ENCODE measurements around the gene CLDND2. TPM values are rescaled to one million over a fixed set of nuclear protein-coding genes. Genes with fewer than 3 reads are reported as not detected.

CLDND2 gene
- total RNA-seq, 1 experiment from 2014 or later = 0.95 TPM

GRCh38 chr19:51327066-51328001 lies 41.5 kb downstream of the CLDND2 start:
- Histone ChIP-seq H3K4me3 (ENCODE audit: low read length) (peak overlapping the region; percentile 57), H3K9me3 (ENCODE audit: low read length) (no peaks in the 10 kb centered on the region), H3K9me2 (replicated peaks; ENCODE audit: low read length) (no peaks in the 10 kb centered on the region), H4K20me1 (ENCODE audit: low read length) (no peaks in the 10 kb centered on the region), H3K36me3 (ENCODE audit: low read depth, low read length) (no peaks in the 10 kb centered on the region), H3K9ac (ENCODE audit: low read length) (0 out of 2 replicates have a peak overlapping the region, but pooled peaks have one; percentile 27), H3K27me3 (ENCODE audit: low read length) (peaks cover 5% of the 10 kb centered on the region; the same call in 1 of the 2 replicates), H3K79me2 (ENCODE audit: low read length) (no peaks in the 10 kb centered on the region), H3K27ac (ENCODE audit: low read length) (no peak overlapping the region), H3K4me2 (ENCODE audit: low read length) (peak overlapping the region; percentile 75), H3F3A (ENCODE audit: low read length, unreplicated experiment) (no peaks in the 10 kb centered on the region), H2AFZ (ENCODE audit: low read length) (peak overlapping the region; percentile 81), H3K4me1 (ENCODE audit: insufficient read depth, low read length) (no peaks in the 10 kb centered on the region)
- peak; percentile 91 for ATAC-seq
- intact Hi-C loops (cut with micrococcal nuclease) = no loop called here
- ChIA-PET POLR2A (ENCODE audit: unreplicated experiment) (no interaction called here), CTCF (no interaction called here)
- TF ChIP-seq EZH2phosphoT487 (IDR thresholded peaks at IDR 0.05; ENCODE audit: borderline replicate concordance, low read length) (no peak), CTCF (conservative IDR thresholded peaks at IDR 0.05; ENCODE audit: low read depth, low read length) (peak; percentile 45)
- DNase-seq = peak; percentile 58
- no TSS peak for BruUV-seq (replicated peaks)

GRCh38 chr19:51326216-51327065 lies 42.4 kb downstream of the CLDND2 start:
- ChIA-PET POLR2A (ENCODE audit: unreplicated experiment) (no interaction called here), CTCF (no interaction called here)
- H3K9me3 ChIP-seq (ENCODE audit: low read length) = no peaks in the 10 kb centered on the region
- intact Hi-C loops (cut with micrococcal nuclease) = no loop called here
- H4K20me1 ChIP-seq (ENCODE audit: low read length) = no peaks in the 10 kb centered on the region
- no peak overlapping the region for H3K4me3 ChIP-seq (ENCODE audit: low read length)
- no peak overlapping the region for H3K9ac ChIP-seq (ENCODE audit: low read length)
- H3F3A ChIP-seq (ENCODE audit: low read length, unreplicated experiment) = no peaks in the 10 kb centered on the region
- ATAC-seq = no peak
- H3K36me3 ChIP-seq (ENCODE audit: low read depth, low read length) = no peaks in the 10 kb centered on the region
- no peak overlapping the region for H3K4me2 ChIP-seq (ENCODE audit: low read length)
- H3K79me2 ChIP-seq (ENCODE audit: low read length) = no peaks in the 10 kb centered on the region
- no peaks in the 10 kb centered on the region for H3K4me1 ChIP-seq (ENCODE audit: insufficient read depth, low read length)
- H2AFZ ChIP-seq (ENCODE audit: low read length) = no peak overlapping the region
- TF ChIP-seq EZH2phosphoT487 (IDR thresholded peaks at IDR 0.05; ENCODE audit: borderline replicate concordance, low read length) = no peak
- peaks cover 12% of the 10 kb centered on the region for H3K27me3 ChIP-seq (ENCODE audit: low read length)
- DNase-seq = no peak
- no peaks in the 10 kb centered on the region for H3K9me2 ChIP-seq (replicated peaks; ENCODE audit: low read length)
- BruUV-seq (replicated peaks) = no TSS peak
- H3K27ac ChIP-seq (ENCODE audit: low read length) = no peak overlapping the region

GRCh38 chr19:51325161-51325976 lies 43.4 kb downstream of the CLDND2 start:
- intact Hi-C loops (cut with micrococcal nuclease) = no loop called here
- Histone ChIP-seq H3K27me3 (ENCODE audit: low read length) (peaks cover 16% of the 10 kb centered on the region), H3K9me2 (replicated peaks; ENCODE audit: low read length) (no peaks in the 10 kb centered on the region), H4K20me1 (ENCODE audit: low read length) (no peaks in the 10 kb centered on the region), H3K79me2 (ENCODE audit: low read length) (no peaks in the 10 kb centered on the region), H3K9ac (ENCODE audit: low read length) (no peak overlapping the region), H3F3A (ENCODE audit: low read length, unreplicated experiment) (no peaks in the 10 kb centered on the region), H3K4me2 (ENCODE audit: low read length) (no peak overlapping the region), H2AFZ (ENCODE audit: low read length) (no peak overlapping the region), H3K4me1 (ENCODE audit: insufficient read depth, low read length) (no peaks in the 10 kb centered on the region), H3K27ac (ENCODE audit: low read length) (no peak overlapping the region), H3K4me3 (ENCODE audit: low read length) (no peak overlapping the region), H3K9me3 (ENCODE audit: low read length) (no peaks in the 10 kb centered on the region), H3K36me3 (ENCODE audit: low read depth, low read length) (no peaks in the 10 kb centered on the region)
- DNase-seq = no peak
- POLR2A ChIA-PET (ENCODE audit: unreplicated experiment) = no interaction called here
- BruUV-seq (replicated peaks) = no TSS peak
- TF ChIP-seq CTCF (conservative IDR thresholded peaks at IDR 0.05; ENCODE audit: low read depth, low read length) (no peak), EZH2phosphoT487 (IDR thresholded peaks at IDR 0.05; ENCODE audit: borderline replicate concordance, low read length) (no peak), EZH2 (IDR thresholded peaks at IDR 0.05; ENCODE audit: low read length, unreplicated experiment) (no peak)
- ATAC-seq = no peak
- CTCF ChIA-PET = no interaction called here

All from PC-3 (cell line).